ENCODE measurements around the gene ALK.

DNA sequence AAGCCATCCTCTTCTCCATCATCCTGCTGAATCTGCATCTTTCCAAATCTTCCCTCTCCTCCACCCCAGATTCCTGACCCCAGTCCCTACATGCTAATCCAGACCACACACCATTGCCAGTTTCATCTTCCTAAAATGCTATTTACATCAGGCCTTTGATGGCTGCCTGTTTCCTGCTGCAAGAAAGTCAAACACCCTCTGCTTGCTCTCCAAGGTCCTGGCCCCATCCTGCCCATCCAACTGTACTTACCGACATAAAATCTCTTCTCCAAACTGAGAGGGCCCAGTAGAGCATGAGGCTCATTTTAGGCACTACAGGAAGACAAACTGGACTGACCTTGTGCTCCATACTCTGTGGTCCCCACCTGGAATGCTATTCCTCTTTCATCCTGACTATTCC is 19.0 kb downstream of the ALK start:
- TF ChIP-seq, protein P1, sequence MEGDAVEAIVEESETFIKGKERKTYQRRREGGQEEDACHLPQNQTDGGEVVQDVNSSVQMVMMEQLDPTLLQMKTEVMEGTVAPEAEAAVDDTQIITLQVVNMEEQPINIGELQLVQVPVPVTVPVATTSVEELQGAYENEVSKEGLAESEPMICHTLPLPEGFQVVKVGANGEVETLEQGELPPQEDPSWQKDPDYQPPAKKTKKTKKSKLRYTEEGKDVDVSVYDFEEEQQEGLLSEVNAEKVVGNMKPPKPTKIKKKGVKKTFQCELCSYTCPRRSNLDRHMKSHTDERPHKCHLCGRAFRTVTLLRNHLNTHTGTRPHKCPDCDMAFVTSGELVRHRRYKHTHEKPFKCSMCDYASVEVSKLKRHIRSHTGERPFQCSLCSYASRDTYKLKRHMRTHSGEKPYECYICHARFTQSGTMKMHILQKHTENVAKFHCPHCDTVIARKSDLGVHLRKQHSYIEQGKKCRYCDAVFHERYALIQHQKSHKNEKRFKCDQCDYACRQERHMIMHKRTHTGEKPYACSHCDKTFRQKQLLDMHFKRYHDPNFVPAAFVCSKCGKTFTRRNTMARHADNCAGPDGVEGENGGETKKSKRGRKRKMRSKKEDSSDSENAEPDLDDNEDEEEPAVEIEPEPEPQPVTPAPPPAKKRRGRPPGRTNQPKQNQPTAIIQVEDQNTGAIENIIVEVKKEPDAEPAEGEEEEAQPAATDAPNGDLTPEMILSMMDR (IDR thresholded peaks at IDR 0.05; ENCODE audit: low read length): no peak
- no peak for TF ChIP-seq EZH2 (optimal IDR thresholded peaks at IDR 0.05; ENCODE audit: low read depth, low read length)
- no peak for TF ChIP-seq EZH2phosphoT487 (IDR thresholded peaks at IDR 0.05; ENCODE audit: low read length)
